ENCODE data around the gene AP5Z1.

The AP5Z1 gene

GRCh38 chr7:4783762-4784351 is 8.4 kb downstream of the AP5Z1 start:
- Histone ChIP-seq H3K9ac (ENCODE audit: low read length) (no peak overlapping the region), H3K9me3 (ENCODE audit: low read length) (no peaks in the 10 kb centered on the region), H3K27ac (ENCODE audit: low read depth, low read length) (no peak overlapping the region), H3K4me1 (ENCODE audit: insufficient read depth, low read length) (no peaks in the 10 kb centered on the region), H3K4me3 (ENCODE audit: low read depth in 1 of 2, low read length in 2 of 2) (no peak overlapping the region), H3K36me3 (ENCODE audit: insufficient read depth, low read length) (peaks cover 36% of the 10 kb centered on the region), H3K27me3 (ENCODE audit: control insufficient read depth in 1 of 2, insufficient read depth in 2 of 2, low read length in 2 of 2) (no peaks in the 10 kb centered on the region)

GRCh38 chr7:4784799-4785198 is 9.4 kb downstream of the AP5Z1 start:
- Histone ChIP-seq H3K4me3 (ENCODE audit: low read depth in 1 of 2, low read length in 2 of 2) (no peak overlapping the region), H3K9ac (ENCODE audit: low read length) (no peak overlapping the region), H3K27me3 (ENCODE audit: control insufficient read depth in 1 of 2, insufficient read depth in 2 of 2, low read length in 2 of 2) (no peaks in the 10 kb centered on the region), H3K9me3 (ENCODE audit: low read length) (no peaks in the 10 kb centered on the region), H3K4me1 (ENCODE audit: insufficient read depth, low read length) (no peaks in the 10 kb centered on the region), H3K36me3 (ENCODE audit: insufficient read depth, low read length) (peaks cover 38% of the 10 kb centered on the region), H3K27ac (ENCODE audit: low read depth, low read length) (no peak overlapping the region)

GRCh38 chr7:4785371-4785770 is 9.9 kb downstream of the AP5Z1 start:
- Histone ChIP-seq H3K9ac (ENCODE audit: low read length) (no peak overlapping the region), H3K4me1 (ENCODE audit: insufficient read depth, low read length) (no peaks in the 10 kb centered on the region), H3K9me3 (ENCODE audit: low read length) (no peaks in the 10 kb centered on the region), H3K36me3 (ENCODE audit: insufficient read depth, low read length) (peaks cover 42% of the 10 kb centered on the region), H3K27ac (ENCODE audit: low read depth, low read length) (no peak overlapping the region), H3K27me3 (ENCODE audit: control insufficient read depth in 1 of 2, insufficient read depth in 2 of 2, low read length in 2 of 2) (no peaks in the 10 kb centered on the region), H3K4me3 (ENCODE audit: low read depth in 1 of 2, low read length in 2 of 2) (no peak overlapping the region)

DNA sequence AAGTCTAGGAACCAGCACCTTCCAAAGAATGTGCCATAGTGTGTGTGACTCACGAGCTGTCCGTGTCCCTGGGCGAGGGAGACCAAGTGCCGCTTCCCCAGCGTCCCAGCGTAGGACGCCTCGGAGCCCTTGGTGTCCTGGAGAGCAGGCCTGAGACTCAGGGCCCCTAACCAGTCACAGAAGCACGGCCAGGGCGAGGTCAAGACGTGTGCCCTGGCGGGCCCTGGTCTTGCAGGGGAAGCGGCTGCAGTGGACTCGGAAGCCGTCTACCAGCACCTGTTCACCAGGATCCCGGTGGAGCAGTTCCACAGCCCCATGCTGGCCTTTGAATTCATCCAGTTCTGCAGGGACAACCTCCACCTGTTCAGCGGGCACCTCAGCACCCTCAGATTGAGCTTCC is 10.6 kb downstream of the AP5Z1 start:
- Histone ChIP-seq H3K4me3 (ENCODE audit: low read depth in 1 of 2, low read length in 2 of 2) (no peak overlapping the region), H3K9ac (ENCODE audit: low read length) (no peak overlapping the region), H3K27me3 (ENCODE audit: control insufficient read depth in 1 of 2, insufficient read depth in 2 of 2, low read length in 2 of 2) (no peaks in the 10 kb centered on the region), H3K4me1 (ENCODE audit: insufficient read depth, low read length) (no peaks in the 10 kb centered on the region), H3K9me3 (ENCODE audit: low read length) (no peaks in the 10 kb centered on the region), H3K27ac (ENCODE audit: low read depth, low read length) (no peak overlapping the region), H3K36me3 (ENCODE audit: insufficient read depth, low read length) (peaks cover 45% of the 10 kb centered on the region)

DNA sequence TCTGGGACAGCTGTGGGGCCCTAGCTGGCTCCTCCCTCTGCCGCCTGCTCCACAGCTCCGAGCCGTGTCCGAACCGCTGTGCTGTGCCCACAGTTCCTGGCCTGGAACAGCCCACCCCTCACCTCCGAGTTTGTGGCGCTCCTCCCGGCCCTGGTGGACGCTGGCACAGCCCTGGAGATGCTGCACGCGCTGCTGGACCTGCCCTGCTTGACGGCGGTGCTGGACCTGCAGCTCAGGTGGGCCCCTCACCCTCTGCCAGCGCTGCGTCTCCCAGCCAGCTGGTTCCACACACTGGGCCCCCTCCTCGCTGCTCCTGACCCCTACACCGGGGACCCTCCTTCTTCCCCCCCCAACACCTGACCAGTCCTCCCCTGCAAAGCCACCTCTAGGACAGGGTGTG is 12.1 kb downstream of the AP5Z1 start:
- H3K36me3 ChIP-seq (ENCODE audit: insufficient read depth, low read length) = peaks cover 37% of the 10 kb centered on the region
- no peak overlapping the region for H3K4me3 ChIP-seq (ENCODE audit: low read depth in 1 of 2, low read length in 2 of 2)
- no peaks in the 10 kb centered on the region for H3K9me3 ChIP-seq (ENCODE audit: low read length)
- H3K9ac ChIP-seq (ENCODE audit: low read length) = no peak overlapping the region
- H3K27me3 ChIP-seq (ENCODE audit: control insufficient read depth in 1 of 2, insufficient read depth in 2 of 2, low read length in 2 of 2) = no peaks in the 10 kb centered on the region
- no peaks in the 10 kb centered on the region for H3K4me1 ChIP-seq (ENCODE audit: insufficient read depth, low read length)
- H3K27ac ChIP-seq (ENCODE audit: low read depth, low read length) = no peak overlapping the region

- H3K36me3 ChIP-seq (ENCODE audit: insufficient read depth, low read length) = peaks cover 33% of the 10 kb centered on the region
These were observed 12.7 kb downstream of the AP5Z1 start for GRCh38 chr7:4787947-4788626.

GRCh38 chr7:4788627-4789189 is 13.3 kb downstream of the AP5Z1 start:
- Histone ChIP-seq H3K36me3 (ENCODE audit: insufficient read depth, low read length) (peaks cover 31% of the 10 kb centered on the region), H3K27me3 (ENCODE audit: control insufficient read depth in 1 of 2, insufficient read depth in 2 of 2, low read length in 2 of 2) (no peaks in the 10 kb centered on the region), H3K4me3 (ENCODE audit: low read depth in 1 of 2, low read length in 2 of 2) (no peak overlapping the region), H3K9ac (ENCODE audit: low read length) (no peak overlapping the region), H3K27ac (ENCODE audit: low read depth, low read length) (no peak overlapping the region), H3K9me3 (ENCODE audit: low read length) (no peaks in the 10 kb centered on the region), H3K4me1 (ENCODE audit: insufficient read depth, low read length) (no peaks in the 10 kb centered on the region)

More at GRCh38 chr7:4787947-4788626, 12.7 kb downstream of the AP5Z1 start:
- H3K9ac ChIP-seq (ENCODE audit: low read length) = no peak overlapping the region
- no peaks in the 10 kb centered on the region for H3K4me1 ChIP-seq (ENCODE audit: insufficient read depth, low read length)
- no peak overlapping the region for H3K27ac ChIP-seq (ENCODE audit: low read depth, low read length)
- H3K9me3 ChIP-seq (ENCODE audit: low read length) = no peaks in the 10 kb centered on the region
- no peak overlapping the region for H3K4me3 ChIP-seq (ENCODE audit: low read depth in 1 of 2, low read length in 2 of 2)
- no peaks in the 10 kb centered on the region for H3K27me3 ChIP-seq (ENCODE audit: control insufficient read depth in 1 of 2, insufficient read depth in 2 of 2, low read length in 2 of 2)

DNA sequence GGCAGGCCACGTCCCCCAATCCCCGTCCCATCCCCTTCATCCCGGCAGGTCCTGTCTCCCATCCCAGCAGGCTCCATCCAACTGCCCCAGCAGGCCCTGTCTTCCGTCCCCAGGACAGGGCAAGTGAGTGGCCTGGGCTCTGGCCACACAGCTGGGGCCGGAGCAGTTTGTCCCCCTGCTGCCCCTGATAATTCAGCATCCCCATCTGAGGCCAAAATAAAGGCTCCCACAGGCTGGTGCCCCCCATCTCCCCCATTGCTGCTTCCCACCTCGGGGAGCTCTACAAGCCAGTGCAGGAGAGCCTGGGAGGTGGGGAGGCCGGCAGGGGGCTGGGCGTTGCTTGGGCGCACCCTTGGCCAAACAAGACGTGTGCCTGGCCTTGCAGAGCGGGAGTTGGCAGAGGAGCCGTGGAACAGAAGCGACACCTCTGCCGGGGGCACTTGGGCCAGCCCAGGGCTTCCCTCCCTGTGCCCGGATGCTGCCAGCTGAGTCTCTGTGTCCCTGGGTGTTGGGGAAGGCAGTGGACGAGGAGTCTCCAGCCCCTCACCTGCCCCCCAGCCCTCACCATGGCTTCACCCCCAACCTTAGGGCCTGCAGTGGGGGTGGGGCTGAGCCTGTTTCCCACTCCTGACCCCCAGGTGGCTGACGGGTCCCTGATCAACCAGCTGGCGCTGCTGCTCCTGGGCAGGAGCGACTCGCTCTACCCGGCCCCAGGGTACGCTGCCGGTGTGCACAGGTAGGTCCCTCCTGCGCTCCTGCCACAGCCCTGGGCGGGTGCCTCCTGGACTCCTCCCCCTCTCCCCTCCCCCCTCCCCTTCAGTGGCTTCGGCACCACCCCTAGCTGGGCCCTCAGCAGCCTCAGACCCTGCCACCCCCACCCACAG is 14.0 kb downstream of the AP5Z1 start:
- Histone ChIP-seq H3K27ac (ENCODE audit: low read depth, low read length) (no peak overlapping the region), H3K4me1 (ENCODE audit: insufficient read depth, low read length) (no peaks in the 10 kb centered on the region), H3K36me3 (ENCODE audit: insufficient read depth, low read length) (peaks cover 31% of the 10 kb centered on the region), H3K9ac (ENCODE audit: low read length) (no peak overlapping the region), H3K4me3 (ENCODE audit: low read depth in 1 of 2, low read length in 2 of 2) (no peak overlapping the region), H3K27me3 (ENCODE audit: control insufficient read depth in 1 of 2, insufficient read depth in 2 of 2, low read length in 2 of 2) (no peaks in the 10 kb centered on the region), H3K9me3 (ENCODE audit: low read length) (no peaks in the 10 kb centered on the region)

- no peak overlapping the region for H3K4me3 ChIP-seq (ENCODE audit: low read depth in 1 of 2, low read length in 2 of 2)
- no peak overlapping the region for H3K9ac ChIP-seq (ENCODE audit: low read length)
- H3K9me3 ChIP-seq (ENCODE audit: low read length) = no peaks in the 10 kb centered on the region
- H3K27ac ChIP-seq (ENCODE audit: low read depth, low read length) = no peak overlapping the region
- peaks cover 31% of the 10 kb centered on the region for H3K36me3 ChIP-seq (ENCODE audit: insufficient read depth, low read length)
- no peaks in the 10 kb centered on the region for H3K27me3 ChIP-seq (ENCODE audit: control insufficient read depth in 1 of 2, insufficient read depth in 2 of 2, low read length in 2 of 2)
- H3K4me1 ChIP-seq (ENCODE audit: insufficient read depth, low read length) = no peaks in the 10 kb centered on the region
These were observed 14.6 kb downstream of the AP5Z1 start for GRCh38 chr7:4790078-4790465.

GRCh38 chr7:4790516-4790991 is 15.1 kb downstream of the AP5Z1 start:
- H3K36me3 ChIP-seq (ENCODE audit: insufficient read depth, low read length) = peaks cover 31% of the 10 kb centered on the region
- no peak overlapping the region for H3K9ac ChIP-seq (ENCODE audit: low read length)
- no peaks in the 10 kb centered on the region for H3K9me3 ChIP-seq (ENCODE audit: low read length)
- no peaks in the 10 kb centered on the region for H3K27me3 ChIP-seq (ENCODE audit: control insufficient read depth in 1 of 2, insufficient read depth in 2 of 2, low read length in 2 of 2)
- H3K27ac ChIP-seq (ENCODE audit: low read depth, low read length) = no peak overlapping the region
- H3K4me3 ChIP-seq (ENCODE audit: low read depth in 1 of 2, low read length in 2 of 2) = no peak overlapping the region
- no peaks in the 10 kb centered on the region for H3K4me1 ChIP-seq (ENCODE audit: insufficient read depth, low read length)

DNA sequence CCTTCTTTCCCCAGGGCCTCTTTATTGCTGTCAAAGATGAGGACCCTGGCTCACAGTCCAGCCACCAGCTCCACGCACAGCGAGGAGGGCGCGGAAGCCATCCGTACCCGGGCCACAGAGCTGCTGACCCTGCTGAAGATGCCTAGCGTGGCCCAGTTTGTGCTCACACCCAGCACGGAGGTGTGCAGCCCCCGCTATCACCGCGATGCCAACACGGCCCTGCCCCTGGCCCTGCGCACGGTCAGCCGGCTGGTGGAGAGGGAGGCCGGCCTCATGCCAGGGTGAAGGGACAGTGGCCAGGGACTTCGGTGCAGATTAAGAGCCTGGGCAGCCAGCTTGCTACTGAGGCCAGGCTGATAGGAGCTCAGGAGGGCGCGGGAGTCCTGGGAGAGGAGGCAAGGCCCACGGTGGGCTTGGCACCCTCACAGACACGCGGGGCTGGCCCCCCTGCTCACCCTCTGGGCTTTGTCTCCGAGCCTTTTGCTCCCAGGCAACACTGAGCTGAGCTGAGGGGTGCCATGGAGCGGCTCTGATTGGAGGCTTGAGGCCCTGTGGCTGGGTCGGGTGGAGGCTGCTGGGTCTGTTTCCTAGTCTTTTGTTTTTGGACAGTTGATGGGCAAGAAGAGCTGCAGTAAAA is 15.8 kb downstream of the AP5Z1 start:
- Histone ChIP-seq H3K9ac (ENCODE audit: low read length) (no peak overlapping the region), H3K27ac (ENCODE audit: low read depth, low read length) (no peak overlapping the region), H3K36me3 (ENCODE audit: insufficient read depth, low read length) (peaks cover 31% of the 10 kb centered on the region)

More for the DNA sequence above, 15.8 kb downstream of the AP5Z1 start:
- H3K4me1 ChIP-seq (ENCODE audit: insufficient read depth, low read length) = no peaks in the 10 kb centered on the region
- no peaks in the 10 kb centered on the region for H3K9me3 ChIP-seq (ENCODE audit: low read length)
- no peaks in the 10 kb centered on the region for H3K27me3 ChIP-seq (ENCODE audit: control insufficient read depth in 1 of 2, insufficient read depth in 2 of 2, low read length in 2 of 2)
- H3K4me3 ChIP-seq (ENCODE audit: low read depth in 1 of 2, low read length in 2 of 2) = no peak overlapping the region
